GM12873 (cell line): ENCODE data around the gene LRRC8E.

Experiments used
- TF ChIP-seq, protein P1 (sequence below): IDR thresholded peaks from 2 replicates; pipeline ENCODE4 v1.5.1; 2012; ENCODE audit warnings: low read depth, mild to moderate bottlenecking, moderate library complexity, low read length, control low read depth; ENCODE audit not compliant: insufficient read depth; ENCODE audit errors: missing control alignments

The LRRC8E gene

DNA sequence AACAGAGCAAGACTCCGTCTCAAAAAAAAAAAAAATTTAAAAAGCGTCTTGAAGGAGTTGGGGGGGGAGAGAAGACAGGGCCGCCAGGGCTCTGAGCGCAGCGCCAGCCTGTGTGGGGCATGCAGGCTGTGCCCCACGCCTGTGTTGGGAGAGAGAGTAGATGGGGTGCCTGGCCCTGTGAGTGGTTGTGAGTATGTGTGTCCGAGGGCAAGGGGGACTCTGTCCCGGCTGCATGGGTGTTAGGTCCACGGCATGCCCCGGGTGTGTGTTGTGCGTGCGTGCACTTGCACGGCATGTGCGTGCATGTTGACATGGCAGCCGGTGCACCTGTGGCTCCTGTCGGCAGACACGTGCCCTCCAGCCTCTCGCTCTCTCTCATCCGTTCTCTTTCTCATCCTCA lies 18.8 kb downstream of the LRRC8E start:
- TF ChIP-seq, protein P1, sequence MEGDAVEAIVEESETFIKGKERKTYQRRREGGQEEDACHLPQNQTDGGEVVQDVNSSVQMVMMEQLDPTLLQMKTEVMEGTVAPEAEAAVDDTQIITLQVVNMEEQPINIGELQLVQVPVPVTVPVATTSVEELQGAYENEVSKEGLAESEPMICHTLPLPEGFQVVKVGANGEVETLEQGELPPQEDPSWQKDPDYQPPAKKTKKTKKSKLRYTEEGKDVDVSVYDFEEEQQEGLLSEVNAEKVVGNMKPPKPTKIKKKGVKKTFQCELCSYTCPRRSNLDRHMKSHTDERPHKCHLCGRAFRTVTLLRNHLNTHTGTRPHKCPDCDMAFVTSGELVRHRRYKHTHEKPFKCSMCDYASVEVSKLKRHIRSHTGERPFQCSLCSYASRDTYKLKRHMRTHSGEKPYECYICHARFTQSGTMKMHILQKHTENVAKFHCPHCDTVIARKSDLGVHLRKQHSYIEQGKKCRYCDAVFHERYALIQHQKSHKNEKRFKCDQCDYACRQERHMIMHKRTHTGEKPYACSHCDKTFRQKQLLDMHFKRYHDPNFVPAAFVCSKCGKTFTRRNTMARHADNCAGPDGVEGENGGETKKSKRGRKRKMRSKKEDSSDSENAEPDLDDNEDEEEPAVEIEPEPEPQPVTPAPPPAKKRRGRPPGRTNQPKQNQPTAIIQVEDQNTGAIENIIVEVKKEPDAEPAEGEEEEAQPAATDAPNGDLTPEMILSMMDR = no peak

GRCh38 chr19:7907544-7907943 lies 19.2 kb downstream of the LRRC8E start:
- TF ChIP-seq, protein P1 = no peak

GRCh38 chr19:7908078-7908699 lies 19.9 kb downstream of the LRRC8E start:
- TF ChIP-seq, protein P1 = no peak

DNA sequence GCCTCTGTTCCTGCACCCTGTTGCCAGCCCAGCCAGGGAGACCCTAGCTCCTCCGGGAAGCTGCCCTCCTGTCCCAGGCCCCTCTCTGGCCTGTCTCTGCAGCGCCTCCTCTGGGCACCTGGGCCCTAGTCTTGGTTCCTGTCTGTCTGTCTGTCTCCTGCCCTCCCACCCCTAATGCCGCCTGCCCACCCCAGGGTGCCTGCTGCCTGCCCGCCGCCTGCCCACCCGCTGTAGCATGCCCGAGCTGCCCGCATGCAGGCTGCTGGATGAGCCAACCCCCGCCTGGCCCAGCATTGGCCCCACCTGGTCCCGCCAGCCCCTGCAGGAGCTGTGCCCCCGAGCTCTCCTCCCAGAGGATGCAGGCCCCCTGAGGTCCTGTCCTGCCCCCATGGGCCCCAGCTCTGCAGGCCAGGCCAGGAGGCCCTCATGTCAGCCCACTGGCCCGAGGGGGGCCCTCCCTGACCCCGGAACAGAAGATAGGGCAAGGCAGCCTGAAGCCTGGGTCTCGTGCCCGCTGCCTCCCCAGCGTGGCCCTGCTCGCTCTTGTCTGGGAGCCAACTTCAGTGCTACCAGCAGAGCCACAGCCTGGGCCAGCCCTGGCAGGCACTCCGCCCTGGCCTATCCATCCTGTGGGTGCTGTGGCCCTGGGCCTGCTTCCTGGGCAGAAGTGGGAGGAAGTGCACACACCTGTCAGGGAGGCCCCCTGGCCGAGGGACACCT lies 20.6 kb downstream of the LRRC8E start:
- TF ChIP-seq, protein P1 = no peak

- TF ChIP-seq, protein P1 = no peak
Measured at GRCh38 chr19:7909471-7910067, 21.3 kb downstream of the LRRC8E start.

DNA sequence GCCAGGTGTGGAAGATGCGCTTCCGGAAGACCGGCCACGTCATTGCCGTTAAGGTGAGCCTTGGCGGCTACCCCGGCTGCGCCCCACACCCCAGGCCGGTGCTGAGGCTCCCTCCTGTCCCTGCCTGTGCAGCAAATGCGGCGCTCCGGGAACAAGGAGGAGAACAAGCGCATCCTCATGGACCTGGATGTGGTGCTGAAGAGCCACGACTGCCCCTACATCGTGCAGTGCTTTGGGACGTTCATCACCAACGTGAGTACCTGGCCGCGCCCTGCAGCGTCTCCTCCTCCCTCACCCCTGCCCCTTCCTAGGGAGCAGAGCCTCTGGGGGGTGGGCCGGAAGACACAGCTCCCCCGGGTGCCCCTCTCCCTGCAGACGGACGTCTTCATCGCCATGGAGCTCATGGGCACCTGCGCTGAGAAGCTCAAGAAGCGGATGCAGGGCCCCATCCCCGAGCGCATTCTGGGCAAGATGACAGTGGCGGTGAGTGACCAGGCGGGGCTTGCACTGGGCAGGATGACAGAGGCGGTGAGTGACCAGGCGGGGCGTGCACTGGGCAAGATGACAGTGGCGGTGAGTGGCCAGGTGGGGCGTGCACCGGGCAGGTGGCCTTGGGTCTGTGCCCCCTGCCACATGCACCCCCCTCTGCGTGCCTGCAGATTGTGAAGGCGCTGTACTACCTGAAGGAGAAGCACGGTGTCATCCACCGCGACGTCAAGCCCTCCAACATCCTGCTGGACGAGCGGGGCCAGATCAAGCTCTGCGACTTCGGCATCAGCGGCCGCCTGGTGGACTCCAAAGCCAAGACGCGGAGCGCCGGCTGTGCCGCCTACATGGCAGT lies 22.2 kb downstream of the LRRC8E start:
- TF ChIP-seq, protein P1 = no peak

GRCh38 chr19:7911508-7912143 lies 23.3 kb downstream of the LRRC8E start:
- TF ChIP-seq, protein P1 = no peak
